Fibroblast of lung (primary cell): Measurements from ENCODE around the gene SLC25A1.

Source experiments
- CTCF ChIP-seq, 2 donors: IDR thresholded peaks in 1 of 2; conservative IDR thresholded peaks in 1 of 2; 1 replicate in 1 of 2; 2 replicates in 1 of 2; pipeline ENCODE4 v1.5.1; 2011 to 2012; ENCODE audit warnings: low read length in 2 of 2, control low read depth in 1 of 2, inconsistent platforms in 1 of 2, low read depth in 1 of 2, mild to moderate bottlenecking in 1 of 2
- EZH2 ChIP-seq: IDR thresholded peaks from 2 replicates; pipeline ENCODE4 v1.5.1; 2012; ENCODE audit warnings: low read length, control low read depth, mild to moderate bottlenecking; ENCODE audit errors: missing control alignments

- TF ChIP-seq EZH2 (no peak), CTCF (conservative IDR thresholded peaks at IDR 0.05 in 1 of 2, IDR thresholded peaks at IDR 0.05 in 1 of 2; ENCODE audit: low read depth in 1 of 2, low read length in 2 of 2) (no peak)
Measured at GRCh38 chr22:19201869-19202798, 23.6 kb upstream of the SLC25A1 start.
